RWPE2 (cell line): Measurements from ENCODE around the gene TMEM176A.

Experiments used
- ATAC-seq: fragments of 200-7000 bp; cut with Tn5 transposase; 3 replicates; pipeline ENCODE4 v1.9.1; 2021; ENCODE audit warnings: low read depth
- DNase-seq: peaks from one replicate; pipeline ENCODE4 v3.0.0-alpha.2; 2020; ENCODE audit warnings: low spot score
- H3K27ac ChIP-seq: fragments of 450-650 bp; 2 replicates; pipeline ENCODE4 v1.5.1; 2017; ENCODE audit warnings: mild to moderate bottlenecking; ENCODE audit not compliant: poor library complexity, severe bottlenecking
- H3K27me3 ChIP-seq: fragments of 250-450 bp; sonication (Bioruptor Pico); 2 replicates; pipeline ENCODE4 v1.5.1; 2021; ENCODE audit warnings: mild to moderate bottlenecking, moderate library complexity; ENCODE audit not compliant: insufficient read depth, poor library complexity, severe bottlenecking
- H3K36me3 ChIP-seq: fragments of 250-450 bp; sonication (Bioruptor Pico); 2 replicates; pipeline ENCODE4 v1.5.1; 2020; ENCODE audit warnings: low read depth, mild to moderate bottlenecking, moderate library complexity
- H3K4me1 ChIP-seq: fragments of 250-450 bp; sonication (Bioruptor Pico); 2 replicates; pipeline ENCODE4 v1.5.1; 2021; ENCODE audit warnings: mild to moderate bottlenecking, moderate library complexity; ENCODE audit not compliant: insufficient read depth, poor library complexity, severe bottlenecking
- H3K4me3 ChIP-seq: fragments of 250-450 bp; sonication (Bioruptor Pico); 2 replicates; pipeline ENCODE4 v1.5.1; 2021; ENCODE audit warnings: mild to moderate bottlenecking, moderate library complexity; ENCODE audit not compliant: severe bottlenecking
- H3K9me3 ChIP-seq: fragments of 250-450 bp; sonication (Bioruptor Pico); 2 replicates; pipeline ENCODE4 v1.5.1; 2021; ENCODE audit warnings: mild to moderate bottlenecking, moderate library complexity; ENCODE audit not compliant: severe bottlenecking
- TF ChIP-seq, protein P1 (sequence below): fragments of 450-650 bp; IDR thresholded peaks from one replicate; pipeline ENCODE4 v1.5.1; 2017; ENCODE audit warnings: mild to moderate bottlenecking, moderate library complexity; ENCODE audit not compliant: poor library complexity, severe bottlenecking

TMEM176A gene

DNA sequence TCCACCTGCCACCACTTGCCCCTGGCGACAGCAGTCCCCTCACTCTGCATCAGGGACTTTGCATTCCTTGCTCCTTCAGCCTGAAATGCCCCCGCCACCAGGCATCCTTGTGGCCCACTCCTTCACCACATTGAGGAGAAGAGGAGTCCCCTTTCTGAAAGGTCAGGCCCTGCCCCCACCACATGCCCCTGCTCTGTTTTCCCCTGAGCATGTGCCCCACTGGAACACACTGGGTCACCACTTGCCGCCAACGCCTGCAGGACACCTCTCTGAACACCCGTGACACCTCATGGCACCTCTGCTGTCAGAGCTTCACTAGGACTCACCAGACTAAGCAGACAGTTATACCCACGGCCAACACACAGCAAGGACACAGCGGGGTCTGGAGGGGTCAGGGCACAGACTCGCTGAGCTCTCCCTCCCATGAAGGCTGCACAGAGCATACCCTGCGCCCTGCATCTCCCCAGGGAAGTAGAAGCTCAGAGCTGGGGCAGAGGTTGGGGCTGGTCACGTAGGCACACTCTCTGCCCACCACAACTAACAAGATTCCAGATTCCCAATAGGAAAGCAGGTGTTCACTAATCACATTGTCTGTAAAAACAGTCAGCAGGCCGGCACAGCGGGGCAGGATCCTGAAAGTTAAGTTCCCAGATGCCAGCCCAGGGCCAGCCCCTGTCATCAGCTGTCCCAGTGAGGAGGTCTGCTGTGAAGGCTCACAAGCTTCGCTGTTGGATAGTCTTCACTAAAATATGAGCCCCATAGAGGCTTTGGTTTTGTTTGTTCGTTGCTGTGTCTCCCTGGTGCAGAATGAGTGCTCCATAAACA, 45.9 kb downstream of the TMEM176A start:
- ATAC-seq (no peak), DNase-seq (no peak)
- no peaks in the 10 kb centered on the region for H3K4me1 ChIP-seq
- no peak overlapping the region for H3K27ac ChIP-seq
- no peaks in the 10 kb centered on the region for H3K36me3 ChIP-seq
- H3K27me3 ChIP-seq, result peaks cover 9% of the 10 kb centered on the region
- no peak overlapping the region for H3K4me3 ChIP-seq
- H3K9me3 ChIP-seq, result no peaks in the 10 kb centered on the region
- TF ChIP-seq, protein P1, sequence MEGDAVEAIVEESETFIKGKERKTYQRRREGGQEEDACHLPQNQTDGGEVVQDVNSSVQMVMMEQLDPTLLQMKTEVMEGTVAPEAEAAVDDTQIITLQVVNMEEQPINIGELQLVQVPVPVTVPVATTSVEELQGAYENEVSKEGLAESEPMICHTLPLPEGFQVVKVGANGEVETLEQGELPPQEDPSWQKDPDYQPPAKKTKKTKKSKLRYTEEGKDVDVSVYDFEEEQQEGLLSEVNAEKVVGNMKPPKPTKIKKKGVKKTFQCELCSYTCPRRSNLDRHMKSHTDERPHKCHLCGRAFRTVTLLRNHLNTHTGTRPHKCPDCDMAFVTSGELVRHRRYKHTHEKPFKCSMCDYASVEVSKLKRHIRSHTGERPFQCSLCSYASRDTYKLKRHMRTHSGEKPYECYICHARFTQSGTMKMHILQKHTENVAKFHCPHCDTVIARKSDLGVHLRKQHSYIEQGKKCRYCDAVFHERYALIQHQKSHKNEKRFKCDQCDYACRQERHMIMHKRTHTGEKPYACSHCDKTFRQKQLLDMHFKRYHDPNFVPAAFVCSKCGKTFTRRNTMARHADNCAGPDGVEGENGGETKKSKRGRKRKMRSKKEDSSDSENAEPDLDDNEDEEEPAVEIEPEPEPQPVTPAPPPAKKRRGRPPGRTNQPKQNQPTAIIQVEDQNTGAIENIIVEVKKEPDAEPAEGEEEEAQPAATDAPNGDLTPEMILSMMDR, result no peak

DNA sequence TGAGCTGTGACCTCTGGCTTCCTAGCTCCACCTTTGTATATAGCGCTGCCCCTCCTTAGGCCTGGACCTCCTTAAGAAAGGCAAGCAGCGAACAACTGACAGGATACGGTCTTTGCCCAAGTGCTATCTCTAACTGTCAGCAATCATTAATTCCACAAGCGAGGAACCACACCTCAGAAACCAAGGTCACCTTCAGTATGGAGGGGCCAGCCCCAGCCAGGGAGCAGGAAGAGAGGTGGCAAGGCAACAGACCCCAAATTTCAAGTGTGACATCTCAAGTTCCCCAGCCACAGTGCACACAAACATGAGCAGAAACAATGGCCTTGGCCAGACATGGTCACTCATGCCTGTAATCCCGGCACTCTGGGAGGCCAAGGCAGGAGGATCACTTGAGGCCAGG, 47.0 kb downstream of the TMEM176A start:
- H3K36me3 ChIP-seq, result no peaks in the 10 kb centered on the region
- no peak overlapping the region for H3K27ac ChIP-seq
- H3K27me3 ChIP-seq, result peaks cover 9% of the 10 kb centered on the region
- TF ChIP-seq, protein P1, result no peak
- DNase-seq (no peak), ATAC-seq (no peak)
- no peak overlapping the region for H3K4me3 ChIP-seq
- H3K9me3 ChIP-seq, result no peaks in the 10 kb centered on the region
- H3K4me1 ChIP-seq, result no peaks in the 10 kb centered on the region

DNA sequence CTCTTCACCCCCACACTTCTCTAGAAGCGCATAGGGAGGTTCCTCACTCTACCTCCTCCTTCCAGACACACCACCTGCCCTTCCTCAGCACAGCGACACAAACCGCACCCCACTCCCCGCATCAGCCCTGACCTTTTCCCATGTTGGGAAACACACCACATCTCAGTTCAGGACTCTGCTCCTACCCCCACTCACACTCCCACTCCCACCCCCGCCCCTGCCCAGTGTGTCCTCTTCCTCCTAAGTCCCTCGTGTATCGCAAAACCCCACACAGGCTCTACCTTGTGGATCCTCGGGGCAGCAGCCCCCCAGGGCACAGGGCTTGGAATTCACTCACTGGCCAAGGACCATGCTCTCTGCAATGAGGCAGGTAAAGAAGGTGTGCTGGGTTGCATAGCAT, 47.5 kb downstream of the TMEM176A start:
- ATAC-seq, result no peak
- Histone ChIP-seq H3K27me3 (peaks cover 11% of the 10 kb centered on the region), H3K27ac (no peak overlapping the region), H3K9me3 (no peaks in the 10 kb centered on the region), H3K36me3 (no peaks in the 10 kb centered on the region), H3K4me3 (no peak overlapping the region), H3K4me1 (no peaks in the 10 kb centered on the region)
- DNase-seq, result no peak
- TF ChIP-seq, protein P1, result no peak

DNA sequence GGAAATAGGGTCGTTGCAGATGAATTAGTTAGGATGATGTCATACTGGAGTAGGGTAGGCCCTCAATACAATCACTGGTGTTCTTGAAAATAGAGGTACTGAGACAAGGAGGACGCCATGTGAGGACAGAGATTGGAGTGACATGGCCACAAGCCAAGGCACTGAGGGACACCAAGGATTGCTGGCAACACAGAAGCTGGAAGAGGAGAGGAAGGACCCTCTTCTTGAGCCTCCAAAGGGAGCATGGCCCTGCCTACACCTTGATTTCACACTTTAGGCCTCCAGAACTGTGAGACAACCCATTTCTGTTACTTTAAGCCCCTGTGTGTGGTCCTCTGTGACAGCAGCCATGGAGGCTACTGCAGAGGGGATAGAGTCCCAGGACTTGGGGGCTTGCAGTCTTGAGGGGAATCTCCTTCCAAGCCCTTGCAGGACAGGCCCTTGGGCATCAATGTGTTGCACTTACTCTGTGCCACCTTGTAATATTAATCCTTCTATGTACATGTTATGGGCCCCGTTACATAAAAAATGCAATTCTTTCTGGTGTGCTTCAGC, 48.1 kb downstream of the TMEM176A start:
- H3K4me1 ChIP-seq, result no peaks in the 10 kb centered on the region
- H3K27me3 ChIP-seq, result peaks cover 13% of the 10 kb centered on the region
- no peaks in the 10 kb centered on the region for H3K36me3 ChIP-seq
- TF ChIP-seq, protein P1, result no peak
- H3K9me3 ChIP-seq, result no peaks in the 10 kb centered on the region
- DNase-seq (no peak), ATAC-seq (no peak)
- no peak overlapping the region for H3K27ac ChIP-seq
- no peak overlapping the region for H3K4me3 ChIP-seq
